ENCODE measurements around the gene MYBPH. TPM values are rescaled to one million over a fixed set of nuclear protein-coding genes. Genes with fewer than 3 reads are reported as not detected.
A peak's percentile ranks its signal among the peaks of the same experiment; 100 is the strongest.

The MYBPH gene
- total RNA-seq, 2 donors from 2014 or later = not detected

DNA sequence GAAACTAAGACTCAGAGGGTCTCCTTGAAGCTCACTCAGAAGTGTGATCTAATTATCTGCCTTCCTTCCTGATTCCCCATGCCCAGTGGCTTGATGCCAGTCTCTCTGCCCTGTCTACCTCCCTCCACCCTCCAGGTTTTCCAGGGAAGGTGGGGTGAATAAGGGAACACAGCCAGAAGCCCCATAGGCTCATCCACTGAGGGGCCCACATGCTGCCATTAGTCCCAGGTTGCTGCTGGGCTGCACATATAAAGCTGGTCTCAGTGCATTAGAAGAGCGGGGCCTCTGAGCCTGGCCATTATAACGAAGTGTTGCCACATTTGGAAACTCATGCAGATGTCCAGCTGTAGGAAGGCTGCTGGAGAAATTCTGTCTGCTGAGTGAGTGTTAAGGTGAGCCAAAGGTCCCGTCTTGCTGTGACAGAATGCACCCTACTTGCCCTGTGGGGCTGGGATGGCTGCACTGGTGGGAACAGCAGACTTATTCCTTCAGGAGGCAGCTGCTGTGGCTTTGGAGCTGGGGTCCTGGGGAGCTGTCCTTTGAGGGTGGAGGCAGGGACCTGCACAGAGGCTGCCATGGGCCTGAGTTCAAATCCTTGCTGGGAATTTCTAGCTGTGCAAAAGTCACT is 45.2 kb downstream of the MYBPH start:
- Histone ChIP-seq H3K27me3 (no peaks in the 10 kb centered on the region), H3K9me3 (no peaks in the 10 kb centered on the region), H3K27ac (peak overlapping the region in 3 of 4 donors; percentile 59 to 86 (median 78)), H3K4me1 (peaks cover 78% of the 10 kb centered on the region), H3K36me3 (replicated peaks in 1 of 2; ENCODE audit: insufficient read depth in 1 of 2, low read depth in 2 of 2) (no peaks in the 10 kb centered on the region), H3K4me3 (no peak overlapping the region)
- ATAC-seq (peak; percentile 3), DNase-seq (peak in 1 of 4 donors; percentile 47)
- intact Hi-C loops (cut with DNase I) = no loop called here
- TF ChIP-seq POLR2A (IDR thresholded peaks at IDR 0.05) = no peak
- TF ChIP-seq, protein P1, sequence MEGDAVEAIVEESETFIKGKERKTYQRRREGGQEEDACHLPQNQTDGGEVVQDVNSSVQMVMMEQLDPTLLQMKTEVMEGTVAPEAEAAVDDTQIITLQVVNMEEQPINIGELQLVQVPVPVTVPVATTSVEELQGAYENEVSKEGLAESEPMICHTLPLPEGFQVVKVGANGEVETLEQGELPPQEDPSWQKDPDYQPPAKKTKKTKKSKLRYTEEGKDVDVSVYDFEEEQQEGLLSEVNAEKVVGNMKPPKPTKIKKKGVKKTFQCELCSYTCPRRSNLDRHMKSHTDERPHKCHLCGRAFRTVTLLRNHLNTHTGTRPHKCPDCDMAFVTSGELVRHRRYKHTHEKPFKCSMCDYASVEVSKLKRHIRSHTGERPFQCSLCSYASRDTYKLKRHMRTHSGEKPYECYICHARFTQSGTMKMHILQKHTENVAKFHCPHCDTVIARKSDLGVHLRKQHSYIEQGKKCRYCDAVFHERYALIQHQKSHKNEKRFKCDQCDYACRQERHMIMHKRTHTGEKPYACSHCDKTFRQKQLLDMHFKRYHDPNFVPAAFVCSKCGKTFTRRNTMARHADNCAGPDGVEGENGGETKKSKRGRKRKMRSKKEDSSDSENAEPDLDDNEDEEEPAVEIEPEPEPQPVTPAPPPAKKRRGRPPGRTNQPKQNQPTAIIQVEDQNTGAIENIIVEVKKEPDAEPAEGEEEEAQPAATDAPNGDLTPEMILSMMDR (IDR thresholded peaks at IDR 0.05) = no peak
- WGBS, 2 donors = 54% methylated on average over 3 of the region's 3 CpGs; no CpG with 5 or more reads in 1 of the 2 donors

GRCh38 chr1:203129501-203130231 is 46.0 kb downstream of the MYBPH start:
- no peaks in the 10 kb centered on the region for H3K9me3 ChIP-seq
- H3K27ac ChIP-seq = peak overlapping the region; percentile 45 to 86 (median 68)
- H3K36me3 ChIP-seq (replicated peaks in 1 of 2; ENCODE audit: insufficient read depth in 1 of 2, low read depth in 2 of 2) = no peaks in the 10 kb centered on the region
- H3K4me1 ChIP-seq = peaks cover 77% of the 10 kb centered on the region
- no peaks in the 10 kb centered on the region for H3K27me3 ChIP-seq
- peak; percentile 51 for ATAC-seq
- H3K4me3 ChIP-seq = no peak overlapping the region
- TF ChIP-seq POLR2A (IDR thresholded peaks at IDR 0.05) = peak in 1 of 3 donors; percentile 21
- TF ChIP-seq, protein P1 (IDR thresholded peaks at IDR 0.05) = no peak
- 21 to 40% methylated on average over 4 to 7 of the region's 7 CpGs for WGBS, 2 donors
- intact Hi-C loops (cut with DNase I) = no loop called here
- DNase-seq = peak; percentile 63 to 85 (median 80)

- TF ChIP-seq, protein P1 (IDR thresholded peaks at IDR 0.05) = no peak
- no peak for TF ChIP-seq POLR2A (IDR thresholded peaks at IDR 0.05)
- no peak for ATAC-seq
Measured at GRCh38 chr1:203128716-203129500, 46.7 kb downstream of the MYBPH start.

DNA sequence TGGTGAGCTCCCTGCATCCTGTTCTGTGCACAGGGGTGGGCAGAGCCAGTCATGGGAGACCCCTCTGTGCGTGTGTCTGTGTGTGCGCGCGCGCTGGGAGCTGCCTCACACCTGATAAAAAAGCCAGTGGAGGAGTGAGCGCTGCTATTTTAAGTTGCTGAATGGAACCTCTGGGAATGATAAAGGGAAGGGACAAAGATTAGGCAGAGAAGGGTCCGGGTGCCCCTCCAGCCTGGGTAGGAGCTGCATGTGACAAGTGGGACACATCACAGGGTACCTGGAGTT is 47.3 kb downstream of the MYBPH start:
- TF ChIP-seq, protein P1 (IDR thresholded peaks at IDR 0.05) = no peak
- peak in 1 of 3 donors; percentile 7 for TF ChIP-seq POLR2A (IDR thresholded peaks at IDR 0.05)
- peaks cover 66% of the 10 kb centered on the region for H3K4me1 ChIP-seq

More at GRCh38 chr1:203128716-203129500, 46.7 kb downstream of the MYBPH start:
- Histone ChIP-seq H3K9me3 (no peaks in the 10 kb centered on the region), H3K4me3 (no peak overlapping the region), H3K27ac (peak overlapping the region; percentile 45 to 86 (median 68)), H3K27me3 (no peaks in the 10 kb centered on the region), H3K4me1 (peaks cover 71% of the 10 kb centered on the region), H3K36me3 (replicated peaks in 1 of 2; ENCODE audit: insufficient read depth in 1 of 2, low read depth in 2 of 2) (no peaks in the 10 kb centered on the region)
- intact Hi-C loops (cut with DNase I) = no loop called here
- no peak for DNase-seq
- 71 to 86% methylated on average over 11 to 29 of the region's 29 CpGs for WGBS, 2 donors

More for the DNA sequence above, 47.3 kb downstream of the MYBPH start:
- H3K27me3 ChIP-seq = no peaks in the 10 kb centered on the region
- intact Hi-C loops (cut with DNase I) = no loop called here
- H3K9me3 ChIP-seq = no peaks in the 10 kb centered on the region
- peak overlapping the region in 3 of 4 donors; percentile 59 to 86 (median 78) for H3K27ac ChIP-seq
- no peak for DNase-seq
- H3K36me3 ChIP-seq (replicated peaks in 1 of 2; ENCODE audit: insufficient read depth in 1 of 2, low read depth in 2 of 2) = no peaks in the 10 kb centered on the region
- H3K4me3 ChIP-seq = peak overlapping the region in 1 of 2 donors; percentile 10
- no peak for ATAC-seq
- 8 to 18% methylated on average over 6 to 7 of the region's 7 CpGs for WGBS, 2 donors
